PFSK-1 (cell line): ENCODE measurements around the gene KIF3B.

Experiments
- SIN3A ChIP-seq: IDR thresholded peaks from 2 replicates; pipeline ENCODE4 v1.6.1; 2012; ENCODE audit warnings: mild to moderate bottlenecking, low read length, moderate library complexity, borderline replicate concordance; ENCODE audit not compliant: insufficient read depth
- TAF1 ChIP-seq: IDR thresholded peaks from 2 replicates; pipeline ENCODE4 v1.6.1; 2012; ENCODE audit warnings: low read length, control low read depth, borderline replicate concordance; ENCODE audit not compliant: insufficient read depth
- TF ChIP-seq, protein P1 (sequence below), 2 experiments: IDR thresholded peaks; 2 replicates each; pipeline versions ENCODE4 v1.6.1 to v1.8.0; 2011 to 2012; ENCODE audit warnings: low read depth in 2 of 2, low read length in 2 of 2, control low read depth in 1 of 2, inconsistent platforms in 1 of 2, mild to moderate bottlenecking in 1 of 2, moderate library complexity in 1 of 2; ENCODE audit not compliant: insufficient read depth in 1 of 2

- TF ChIP-seq TAF1 = no peak
- TF ChIP-seq, protein P1, sequence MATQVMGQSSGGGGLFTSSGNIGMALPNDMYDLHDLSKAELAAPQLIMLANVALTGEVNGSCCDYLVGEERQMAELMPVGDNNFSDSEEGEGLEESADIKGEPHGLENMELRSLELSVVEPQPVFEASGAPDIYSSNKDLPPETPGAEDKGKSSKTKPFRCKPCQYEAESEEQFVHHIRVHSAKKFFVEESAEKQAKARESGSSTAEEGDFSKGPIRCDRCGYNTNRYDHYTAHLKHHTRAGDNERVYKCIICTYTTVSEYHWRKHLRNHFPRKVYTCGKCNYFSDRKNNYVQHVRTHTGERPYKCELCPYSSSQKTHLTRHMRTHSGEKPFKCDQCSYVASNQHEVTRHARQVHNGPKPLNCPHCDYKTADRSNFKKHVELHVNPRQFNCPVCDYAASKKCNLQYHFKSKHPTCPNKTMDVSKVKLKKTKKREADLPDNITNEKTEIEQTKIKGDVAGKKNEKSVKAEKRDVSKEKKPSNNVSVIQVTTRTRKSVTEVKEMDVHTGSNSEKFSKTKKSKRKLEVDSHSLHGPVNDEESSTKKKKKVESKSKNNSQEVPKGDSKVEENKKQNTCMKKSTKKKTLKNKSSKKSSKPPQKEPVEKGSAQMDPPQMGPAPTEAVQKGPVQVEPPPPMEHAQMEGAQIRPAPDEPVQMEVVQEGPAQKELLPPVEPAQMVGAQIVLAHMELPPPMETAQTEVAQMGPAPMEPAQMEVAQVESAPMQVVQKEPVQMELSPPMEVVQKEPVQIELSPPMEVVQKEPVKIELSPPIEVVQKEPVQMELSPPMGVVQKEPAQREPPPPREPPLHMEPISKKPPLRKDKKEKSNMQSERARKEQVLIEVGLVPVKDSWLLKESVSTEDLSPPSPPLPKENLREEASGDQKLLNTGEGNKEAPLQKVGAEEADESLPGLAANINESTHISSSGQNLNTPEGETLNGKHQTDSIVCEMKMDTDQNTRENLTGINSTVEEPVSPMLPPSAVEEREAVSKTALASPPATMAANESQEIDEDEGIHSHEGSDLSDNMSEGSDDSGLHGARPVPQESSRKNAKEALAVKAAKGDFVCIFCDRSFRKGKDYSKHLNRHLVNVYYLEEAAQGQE (IDR thresholded peaks at IDR 0.05; ENCODE audit: insufficient read depth in 1 of 2, low read depth in 2 of 2, low read length in 2 of 2) = no peak
- TF ChIP-seq SIN3A = no peak
These were observed 15.1 kb downstream of the KIF3B start for GRCh38 chr20:32292548-32292947.
